HepG2 (cell line): ENCODE results near the gene CCDC201. TPM values are rescaled to one million over a fixed set of nuclear protein-coding genes. Genes with fewer than 3 reads are reported as not detected.

Experiments used
- ARID3A ChIP-seq: IDR thresholded peaks from 2 replicates; pipeline ENCODE4 v1.6.1; 2012; ENCODE audit warnings: low read depth, low read length, improper control_type of control experiment
- ATF3 ChIP-seq: sonication (generic); formaldehyde crosslinking; IDR thresholded peaks from 2 replicates; pipeline ENCODE4 v1.4.0; 2020; ENCODE audit warnings: missing genetic modification reagents
- BCL3 ChIP-seq: sonication (generic); formaldehyde crosslinking; IDR thresholded peaks from 2 replicates; pipeline ENCODE4 v1.5.1; 2020; ENCODE audit warnings: mild to moderate bottlenecking, missing genetic modification reagents, moderate library complexity
- BORCS8-MEF2B ChIP-seq: sonication (generic); formaldehyde crosslinking; IDR thresholded peaks from 2 replicates; pipeline ENCODE4 v1.8.0; 2022; ENCODE audit warnings: mild to moderate bottlenecking, missing genetic modification reagents
- CAMTA2 ChIP-seq: sonication (generic); formaldehyde crosslinking; IDR thresholded peaks from 2 replicates; pipeline ENCODE4 v1.4.0; 2020; ENCODE audit warnings: mild to moderate bottlenecking, missing genetic modification reagents, borderline replicate concordance
- CHD4 ChIP-seq: fragments of 200-600 bp; sonication (generic); IDR thresholded peaks from 2 replicates; pipeline ENCODE4 v1.7.0; 2017; ENCODE audit warnings: mild to moderate bottlenecking, low read length, borderline replicate concordance
- DPF2 ChIP-seq: sonication (generic); formaldehyde crosslinking; IDR thresholded peaks from 2 replicates; pipeline ENCODE4 v1.4.0; 2020; ENCODE audit warnings: mild to moderate bottlenecking, low read depth, missing genetic modification reagents, borderline replicate concordance
- HIVEP1 ChIP-seq: sonication (generic); formaldehyde crosslinking; IDR thresholded peaks from 2 replicates; pipeline ENCODE4 v1.4.0; 2020; ENCODE audit warnings: mild to moderate bottlenecking, missing genetic modification reagents
- HOMEZ ChIP-seq: IDR thresholded peaks from 2 replicates; pipeline ENCODE4 v1.6.1; 2016; ENCODE audit warnings: low read depth
- KDM1A ChIP-seq: IDR thresholded peaks from 2 replicates; pipeline ENCODE4 v1.6.1; 2016; ENCODE audit warnings: missing compliant biosample characterization
- KLF13 ChIP-seq: sonication (generic); formaldehyde crosslinking; IDR thresholded peaks from 2 replicates; pipeline ENCODE4 v1.4.0; 2020; ENCODE audit warnings: mild to moderate bottlenecking, missing genetic modification reagents
- LCORL ChIP-seq, 2 experiments: fragments of 450-650 bp in 1 of 2; sonication (generic) in 1 of 2; formaldehyde crosslinking in 1 of 2; IDR thresholded peaks; 2 replicates each; pipeline versions ENCODE4 v1.5.0 to v1.6.1; 2017 to 2020; ENCODE audit warnings: antibody characterized with exemption in 1 of 2, missing genetic modification reagents in 1 of 2
- MED13 ChIP-seq: sonication (generic); formaldehyde crosslinking; IDR thresholded peaks from 2 replicates; pipeline ENCODE4 v1.5.0; 2020; ENCODE audit warnings: missing genetic modification reagents
- MEIS1 ChIP-seq: sonication (generic); formaldehyde crosslinking; IDR thresholded peaks from 2 replicates; pipeline ENCODE4 v1.9.0; 2021; ENCODE audit warnings: mild to moderate bottlenecking, missing genetic modification reagents, moderate library complexity, borderline replicate concordance
- MXD3 ChIP-seq: IDR thresholded peaks from 2 replicates; pipeline ENCODE4 v1.6.1; 2016; ENCODE audit warnings: mild to moderate bottlenecking, missing biosample characterization, missing genetic modification reagents
- NCOA2 ChIP-seq: sonication (generic); formaldehyde crosslinking; IDR thresholded peaks from 2 replicates; pipeline ENCODE4 v1.8.0; 2022; ENCODE audit warnings: inconsistent platforms
- SMAD1 ChIP-seq: sonication (generic); formaldehyde crosslinking; IDR thresholded peaks from 2 replicates; pipeline ENCODE4 v1.4.0; 2020; ENCODE audit warnings: missing genetic modification reagents, low read depth, mild to moderate bottlenecking, borderline replicate concordance
- TBX2 ChIP-seq: sonication (generic); formaldehyde crosslinking; IDR thresholded peaks from 2 replicates; pipeline ENCODE4 v1.5.0; 2020; ENCODE audit warnings: missing genetic modification reagents, mild to moderate bottlenecking, borderline replicate concordance
- ZFAT ChIP-seq: sonication (generic); formaldehyde crosslinking; conservative IDR thresholded peaks from 2 replicates; pipeline ENCODE4 v1.8.1; 2023; ENCODE audit warnings: missing genetic modification reagents, inconsistent platforms
- ZFP37 ChIP-seq: sonication (generic); formaldehyde crosslinking; IDR thresholded peaks from 2 replicates; pipeline ENCODE4 v1.4.0; 2020; ENCODE audit warnings: missing genetic modification reagents, borderline replicate concordance
- ZNF713 ChIP-seq: sonication (generic); formaldehyde crosslinking; IDR thresholded peaks from 2 replicates; pipeline ENCODE4 v1.4.0; 2020; ENCODE audit warnings: mild to moderate bottlenecking, missing genetic modification reagents
- ZNF766 ChIP-seq: sonication (generic); formaldehyde crosslinking; IDR thresholded peaks from 2 replicates; pipeline ENCODE4 v1.5.0; 2020; ENCODE audit warnings: missing genetic modification reagents, borderline replicate concordance
- ZNF775 ChIP-seq: sonication (generic); formaldehyde crosslinking; IDR thresholded peaks from 2 replicates; pipeline ENCODE4 v1.4.0; 2020; ENCODE audit warnings: missing genetic modification reagents, mild to moderate bottlenecking, moderate library complexity, borderline replicate concordance
- polyA plus RNA-seq, 8 experiments: library from polyadenylated mRNA; depleted of rRNA in 3 of 8; stranded (reverse) in 7 of 8; unstranded in 1 of 8; fragments of >200 nt; fragmentation: Illumina TruSeq in 4 of 8; extraction: Trizol in 4 of 8; gene quantifications; 2 replicates each; pipeline versions ENCODE4 v1.2.1 to v1.2.3, GENCODE V29; 2011 to 2016; ENCODE audit warnings: low read depth in 4 of 8, missing spikeins in 1 of 8, mixed read lengths in 1 of 8; ENCODE audit not compliant: insufficient read depth in 1 of 8
- total RNA-seq, 5 experiments: library from RNA; depleted of rRNA; stranded (reverse); fragments of >200 nt; fragmentation: Illumina TruSeq; extraction: Trizol; gene quantifications; 2 replicates each; pipeline ENCODE4 v1.2.3, GENCODE V29; 2016; ENCODE audit warnings: low read depth in 1 of 5

CCDC201 gene
- total and polyA plus RNA-seq, 2 of the 13 experiments (the other 11 are each of a cell fraction or from before 2014, with no cell fraction given) = 0.92 TPM; not detected in 1

GRCh38 chr7:45872116-45873034, 507 bp downstream of the CCDC201 start (continued):
- TF ChIP-seq MXD3 (0 out of 2 replicates have a peak, but pooled peaks have one; percentile 17), MED13 (CRISPR knock-in tag) (no peak), ZFP37 (CRISPR knock-in tag) (no peak), LCORL (IDR thresholded peaks at IDR 0.05) (no peak), LCORL (CRISPR knock-in tag; IDR thresholded peaks at IDR 0.05) (0 out of 2 replicates have a peak, but pooled peaks have one; percentile 38), BCL3 (CRISPR knock-in tag) (no peak), ARID3A (no peak), HIVEP1 (CRISPR knock-in tag) (no peak), NCOA2 (CRISPR knock-in tag) (no peak), SMAD1 (no peak), ZNF766 (CRISPR knock-in tag) (no peak), MEIS1 (peak; percentile 17; the same call in 1 of the 2 replicates), KLF13 (CRISPR knock-in tag) (no peak), DPF2 (CRISPR knock-in tag) (no peak), ZFAT (CRISPR knock-in tag) (no peak), CAMTA2 (no peak), TBX2 (CRISPR knock-in tag) (peak; percentile 35; the same call in 1 of the 2 replicates), BORCS8-MEF2B (CRISPR knock-in tag) (peak; percentile 33; the same call in 1 of the 2 replicates), HOMEZ (0 out of 2 replicates have a peak, but pooled peaks have one; percentile 22), KDM1A (CRISPR knock-in tag) (no peak), ATF3 (CRISPR knock-in tag) (no peak), ZNF775 (CRISPR knock-in tag) (no peak), CHD4 (no peak), ZNF713 (no peak)
